HepG2 (cell line): ENCODE results near the gene CHTF8. TPM values are rescaled to one million over a fixed set of nuclear protein-coding genes. Genes with fewer than 3 reads are reported as not detected.

Source experiments
- ATAC-seq: fragments of 200-7000 bp; cut with Tn5 transposase; 3 replicates; pipeline ENCODE4 v1.9.1; 2020; ENCODE audit warnings: mild to moderate bottlenecking, moderate library complexity
- BruUV-seq: library from RNA; stranded (reverse); fragments of 400-500 nt; replicated peaks from 2 replicates; lab custom pipeline; 2021; lab: Mats Ljungman, UMichigan
- CTCF ChIA-PET: fragments of 300-600 bp; formaldehyde crosslinking; extraction: SDS; loops from one replicate; lab custom pipeline; 2021; ENCODE audit warnings: low total read pairs, inconsistent platforms, low intra/inter-chr PET ratio; lab: Yijun Ruan, JAX
- POLR2A ChIA-PET: fragments of 350-600 bp; sonication (Branson Sonifier 250); formaldehyde crosslinking; loops from one replicate; lab custom pipeline; 2020; ENCODE audit warnings: antibody characterized with exemption, inconsistent platforms; lab: Yijun Ruan, JAX
- DNase-seq: peaks from one replicate; pipeline ENCODE4 v3.0.0-alpha.2; 2015; ENCODE audit warnings: low spot score
- FAIRE-seq: peaks from 3 replicates; lab custom pipeline; 2011; peaks lifted over from hg19 to GRCh38; lab: Jason Lieb, UNC
- H2AFZ ChIP-seq: one replicate; pipeline ENCODE4 v1.6.1; 2011; ENCODE audit warnings: low read length, inconsistent platforms
- H3K27ac ChIP-seq: fragments of 300-600 bp; 3 replicates; pipeline ENCODE4 v1.8.0; 2011; ENCODE audit warnings: mixed run types, mild to moderate bottlenecking, mixed read lengths, low read length, inconsistent platforms; ENCODE audit not compliant: insufficient read depth; ENCODE audit errors: extremely low read length
- H3K27me3 ChIP-seq, 2 experiments: fragments of 200-600 bp in 1 of 2; 2 replicates in 1 of 2; 3 replicates in 1 of 2; pipeline versions ENCODE4 v1.6.0 to v1.8.0; 2011; ENCODE audit warnings: low read length in 2 of 2, mild to moderate bottlenecking in 2 of 2, moderate library complexity in 2 of 2, inconsistent platforms in 1 of 2; ENCODE audit not compliant: insufficient read depth in 2 of 2, control insufficient read depth in 1 of 2
- H3K36me3 ChIP-seq, 2 experiments: fragments of 200-600 bp in 1 of 2; replicated peaks in 1 of 2; 2 replicates in 1 of 2; 3 replicates in 1 of 2; pipeline versions ENCODE4 v1.5.1 to v1.8.0; 2011; ENCODE audit warnings: low read length in 2 of 2, inconsistent platforms in 1 of 2; ENCODE audit not compliant: insufficient read depth in 2 of 2, control insufficient read depth in 1 of 2
- H3K4me1 ChIP-seq: 2 replicates; pipeline ENCODE4 v1.5.1; 2012; ENCODE audit warnings: low read length, inconsistent platforms; ENCODE audit not compliant: insufficient read depth
- H3K4me2 ChIP-seq: 2 replicates; pipeline ENCODE4 v1.6.0; 2011; ENCODE audit warnings: low read depth, low read length, inconsistent platforms
- H3K4me3 ChIP-seq, 3 experiments: fragments of 200-600 bp in 1 of 3; sonication (generic), shearing (Covaris generic) in 1 of 3; replicated peaks in 1 of 3; 2 replicates each; pipeline ENCODE4 v1.5.1; 2011 to 2016; ENCODE audit warnings: low read length in 3 of 3, inconsistent platforms in 2 of 3, low read depth in 2 of 3, mild to moderate bottlenecking in 2 of 3, control low read depth in 1 of 3, mixed read lengths in 1 of 3; ENCODE audit not compliant: insufficient read depth in 1 of 3
- H3K79me2 ChIP-seq: one replicate; pipeline ENCODE4 v1.6.1; 2011; ENCODE audit warnings: low read length, inconsistent platforms; ENCODE audit not compliant: insufficient read depth
- H3K9ac ChIP-seq: 2 replicates; pipeline ENCODE4 v1.6.0; 2011; ENCODE audit warnings: mild to moderate bottlenecking, low read depth, low read length, inconsistent platforms; ENCODE audit not compliant: insufficient read depth
- H3K9me3 ChIP-seq: 2 replicates; pipeline ENCODE4 v1.5.1; 2012; ENCODE audit warnings: mild to moderate bottlenecking, low read length
- H4K20me1 ChIP-seq: 2 replicates; pipeline ENCODE4 v1.6.0; 2011; ENCODE audit warnings: inconsistent platforms, mild to moderate bottlenecking, low read length, moderate library complexity; ENCODE audit not compliant: insufficient read depth
- ATF7 ChIP-seq, 2 experiments: fragments of 450-650 bp in 1 of 2; sonication (generic) in 1 of 2; formaldehyde crosslinking in 1 of 2; IDR thresholded peaks; 2 replicates each; pipeline versions ENCODE4 v1.4.0 to v1.6.1; 2016 to 2020; ENCODE audit warnings: antibody characterized with exemption in 1 of 2, mild to moderate bottlenecking in 1 of 2, missing genetic modification reagents in 1 of 2
- CEBPZ ChIP-seq: IDR thresholded peaks from 2 replicates; pipeline ENCODE4 v1.6.1; 2012; ENCODE audit warnings: low read length, improper control_type of control experiment
- CTCF ChIP-seq: sonication (generic); formaldehyde crosslinking; IDR thresholded peaks from 2 replicates; pipeline ENCODE4 v1.5.0; 2020; ENCODE audit warnings: mild to moderate bottlenecking, missing genetic modification reagents, moderate library complexity
- EZH2 ChIP-seq: conservative IDR thresholded peaks from 2 replicates; pipeline ENCODE4 v1.6.1; 2012; ENCODE audit warnings: mild to moderate bottlenecking, low read depth, low read length, moderate library complexity
- IKZF1 ChIP-seq: fragments of 450-650 bp; IDR thresholded peaks from 2 replicates; pipeline ENCODE4 v1.7.1; 2016
- KLF12 ChIP-seq: sonication (generic); formaldehyde crosslinking; IDR thresholded peaks from 2 replicates; pipeline ENCODE4 v1.4.0; 2020; ENCODE audit warnings: missing genetic modification reagents, borderline replicate concordance
- MAFG ChIP-seq: sonication (generic); formaldehyde crosslinking; IDR thresholded peaks from 2 replicates; pipeline ENCODE4 v1.5.1; 2020; ENCODE audit warnings: mild to moderate bottlenecking, missing genetic modification reagents
- MIXL1 ChIP-seq: IDR thresholded peaks from 2 replicates; pipeline ENCODE4 v1.6.1; 2016
- MTF2 ChIP-seq: sonication (generic); formaldehyde crosslinking; IDR thresholded peaks from 2 replicates; pipeline ENCODE4 v1.5.0; 2020; ENCODE audit warnings: missing genetic modification reagents, borderline replicate concordance
- RXRB ChIP-seq: IDR thresholded peaks from 2 replicates; pipeline ENCODE4 v1.6.1; 2016; ENCODE audit warnings: borderline replicate concordance, missing genetic modification reagents, missing compliant biosample characterization
- SNAI1 ChIP-seq: sonication (generic); formaldehyde crosslinking; IDR thresholded peaks from 2 replicates; pipeline ENCODE4 v1.5.0; 2020; ENCODE audit warnings: mild to moderate bottlenecking, missing genetic modification reagents, borderline replicate concordance
- TSC22D2 ChIP-seq: sonication (generic); formaldehyde crosslinking; IDR thresholded peaks from 2 replicates; pipeline ENCODE4 v1.5.1; 2020; ENCODE audit warnings: missing genetic modification reagents, mild to moderate bottlenecking, borderline replicate concordance
- ZBTB38 ChIP-seq: sonication (generic); formaldehyde crosslinking; IDR thresholded peaks from 2 replicates; pipeline ENCODE4 v1.5.1; 2020; ENCODE audit warnings: mild to moderate bottlenecking, missing genetic modification reagents
- ZBTB8A ChIP-seq: sonication (generic); formaldehyde crosslinking; IDR thresholded peaks from 2 replicates; pipeline ENCODE4 v1.4.0; 2020; ENCODE audit warnings: mild to moderate bottlenecking, low read depth, missing genetic modification reagents, borderline replicate concordance
- ZMAT3 ChIP-seq: sonication (generic); formaldehyde crosslinking; conservative IDR thresholded peaks from 2 replicates; pipeline ENCODE4 v1.7.0; 2021; ENCODE audit warnings: missing genetic modification reagents
- ZSCAN20 ChIP-seq: sonication (generic); formaldehyde crosslinking; IDR thresholded peaks from 2 replicates; pipeline ENCODE4 v1.4.0; 2020; ENCODE audit warnings: missing genetic modification reagents, mild to moderate bottlenecking, borderline replicate concordance
- WGBS: methylation state at CpG from one replicate; pipeline ENCODE4 v1.1.6; 2017; ENCODE audit warnings: low lambda C conversion rate; 5-methylcytosine and 5-hydroxymethylcytosine counted together
- in situ Hi-C: cut with HindIII; loops from 2 replicates; pipeline ENCODE4 v1.10.0; 2017; ENCODE audit warnings: low pct_unique_long_range_greater_than_20kb; ENCODE audit not compliant: extremely low pct_ligation_motif_present
- intact Hi-C: fragments of 100-400 bp; cut with micrococcal nuclease; formaldehyde crosslinking; loops from one replicate; pipeline ENCODE4 v1.10.0; 2022; ENCODE audit not compliant: unreplicated experiment
- polyA plus RNA-seq, 8 experiments: library from polyadenylated mRNA; depleted of rRNA in 3 of 8; stranded (reverse) in 7 of 8; unstranded in 1 of 8; fragments of >200 nt; fragmentation: Illumina TruSeq in 4 of 8; extraction: Trizol in 4 of 8; gene quantifications; 2 replicates each; pipeline versions ENCODE4 v1.2.1 to v1.2.3, GENCODE V29; 2011 to 2016; ENCODE audit warnings: low read depth in 4 of 8, missing spikeins in 1 of 8, mixed read lengths in 1 of 8; ENCODE audit not compliant: insufficient read depth in 1 of 8
- total RNA-seq, 5 experiments: library from RNA; depleted of rRNA; stranded (reverse); fragments of >200 nt; fragmentation: Illumina TruSeq; extraction: Trizol; gene quantifications; 2 replicates each; pipeline ENCODE4 v1.2.3, GENCODE V29; 2016; ENCODE audit warnings: low read depth in 1 of 5

The CHTF8 gene
- total and polyA plus RNA-seq, 2 of the 13 experiments (the other 11 are each of a cell fraction or from before 2014, with no cell fraction given): 37.2 to 67.5 TPM

- peak; percentile 96 for ATAC-seq
Observed at GRCh38 chr16:69143116-69143515, 10.7 kb upstream of the CHTF8 start.

GRCh38 chr16:69141936-69142335 lies 9.5 kb upstream of the CHTF8 start:
- POLR2A ChIA-PET: no interaction called here
- TF ChIP-seq RXRB (CRISPR knock-in tag): no peak
- no peak for TF ChIP-seq MIXL1 (CRISPR knock-in tag)
- TF ChIP-seq EZH2: no peak
- no peak for TF ChIP-seq ZBTB8A (CRISPR knock-in tag)
- TF ChIP-seq KLF12 (CRISPR knock-in tag): no peak
- TF ChIP-seq ATF7 (IDR thresholded peaks at IDR 0.05): no peak
- TF ChIP-seq ATF7 (CRISPR knock-in tag; IDR thresholded peaks at IDR 0.05): no peak
- no peak for TF ChIP-seq MAFG (CRISPR knock-in tag)
- no peak for TF ChIP-seq ZSCAN20 (CRISPR knock-in tag)
- TF ChIP-seq ZMAT3 (CRISPR knock-in tag): no peak
- TF ChIP-seq TSC22D2 (CRISPR knock-in tag): no peak
- no peak for TF ChIP-seq SNAI1
- TF ChIP-seq CEBPZ: no peak
- TF ChIP-seq MTF2 (CRISPR knock-in tag): no peak
- no peak for TF ChIP-seq CTCF (CRISPR knock-in tag)

More at GRCh38 chr16:69143116-69143515, 10.7 kb upstream of the CHTF8 start:
- CTCF ChIA-PET: no interaction called here
- H3K4me2 ChIP-seq: no peak overlapping the region
- H3K27me3 ChIP-seq: no peaks in the 10 kb centered on the region
- TF ChIP-seq IKZF1: no peak
- TF ChIP-seq ZBTB38 (CRISPR knock-in tag): 0 out of 2 replicates have a peak, but pooled peaks have one; percentile 16
- 91% methylated on average over 11 of the region's 11 CpGs for WGBS
- H3K9me3 ChIP-seq: no peaks in the 10 kb centered on the region
- H3K79me2 ChIP-seq: peaks cover 7% of the 10 kb centered on the region
- no peaks in the 10 kb centered on the region for H3K4me1 ChIP-seq
- FAIRE-seq: peak; percentile 28
- H3K4me3 ChIP-seq: no peak overlapping the region
- peaks cover 42 to 82% of the 10 kb centered on the region in 2 experiments for H3K36me3 ChIP-seq
- POLR2A ChIA-PET: no interaction called here
- H3K27ac ChIP-seq: no peak overlapping the region
- no peaks in the 10 kb centered on the region; the same call in 1 of the 2 replicates for H4K20me1 ChIP-seq
- in situ Hi-C loops (no loop called here), intact Hi-C loops (no loop called here)
- no peak overlapping the region for H2AFZ ChIP-seq
- BruUV-seq: no TSS peak
- DNase-seq: peak; percentile 30
- no peak overlapping the region for H3K9ac ChIP-seq

More at GRCh38 chr16:69141936-69142335, 9.5 kb upstream of the CHTF8 start:
- Histone ChIP-seq H3K36me3 (peaks cover 43 to 87% of the 10 kb centered on the region in 2 experiments), H4K20me1 (no peaks in the 10 kb centered on the region; the same call in 1 of the 2 replicates), H3K4me3 (no peak overlapping the region), H3K4me2 (no peak overlapping the region), H3K4me1 (no peaks in the 10 kb centered on the region), H3K9me3 (no peaks in the 10 kb centered on the region), H3K9ac (no peak overlapping the region), H3K79me2 (peaks cover 15% of the 10 kb centered on the region), H3K27me3 (no peaks in the 10 kb centered on the region), H2AFZ (no peak overlapping the region), H3K27ac (no peak overlapping the region)
- no TSS peak for BruUV-seq
- no peak for DNase-seq
- CTCF ChIA-PET: no interaction called here
- in situ Hi-C loops: no loop called here
- intact Hi-C loops: no loop called here
- ATAC-seq: no peak
- 94% methylated on average over 4 of the region's 4 CpGs for WGBS
- no peak for FAIRE-seq
